ENCODE measurements around the gene CDH18. TPM values are rescaled to one million over a fixed set of nuclear protein-coding genes. Genes with fewer than 3 reads are reported as not detected.

Gene CDH18
- total RNA-seq, 4 donors from 2014 or later = not detected

GRCh38 chr5:19584131-19584530, 403.9 kb downstream of the CDH18 start:
- TF ChIP-seq CTCF (IDR thresholded peaks at IDR 0.05) (no peak), POLR2A (IDR thresholded peaks at IDR 0.05) (no peak)
- Histone ChIP-seq H3K36me3 (no peaks in the 10 kb centered on the region), H3K27ac (no peak overlapping the region), H3K4me3 (no peak overlapping the region), H3K4me1 (no peaks in the 10 kb centered on the region), H3K9me3 (peaks cover 0 to 5% (median 0%) of the 10 kb centered on the region in 4 donors), H3K27me3 (no peaks in the 10 kb centered on the region)
- no peak for DNase-seq

GRCh38 chr5:19577882-19578281, 410.1 kb downstream of the CDH18 start:
- Histone ChIP-seq H3K9me3 (no peaks in the 10 kb centered on the region), H3K4me1 (no peaks in the 10 kb centered on the region), H3K27me3 (no peaks in the 10 kb centered on the region), H3K4me3 (no peak overlapping the region), H3K27ac (no peak overlapping the region), H3K36me3 (no peaks in the 10 kb centered on the region)
- no peak for DNase-seq
- TF ChIP-seq CTCF (IDR thresholded peaks at IDR 0.05) (no peak), POLR2A (IDR thresholded peaks at IDR 0.05) (no peak)

GRCh38 chr5:19568004-19568403, 420.0 kb downstream of the CDH18 start:
- Histone ChIP-seq H3K4me1 (no peaks in the 10 kb centered on the region), H3K27me3 (no peaks in the 10 kb centered on the region), H3K36me3 (no peaks in the 10 kb centered on the region), H3K9me3 (no peaks in the 10 kb centered on the region), H3K4me3 (no peak overlapping the region), H3K27ac (no peak overlapping the region)
- DNase-seq = no peak
- TF ChIP-seq POLR2A (IDR thresholded peaks at IDR 0.05) = no peak
- no peak for TF ChIP-seq CTCF (IDR thresholded peaks at IDR 0.05)

- Histone ChIP-seq H3K36me3 (no peaks in the 10 kb centered on the region), H3K4me3 (no peak overlapping the region), H3K27me3 (no peaks in the 10 kb centered on the region), H3K27ac (no peak overlapping the region), H3K9me3 (no peaks in the 10 kb centered on the region), H3K4me1 (no peaks in the 10 kb centered on the region)
- DNase-seq = no peak
- TF ChIP-seq CTCF (IDR thresholded peaks at IDR 0.05) = no peak
- TF ChIP-seq POLR2A (IDR thresholded peaks at IDR 0.05) = no peak
Measured at GRCh38 chr5:19565466-19565865, 422.5 kb downstream of the CDH18 start.

GRCh38 chr5:19564036-19564435, 424.0 kb downstream of the CDH18 start:
- no peak for DNase-seq
- Histone ChIP-seq H3K27me3 (no peaks in the 10 kb centered on the region), H3K4me1 (no peaks in the 10 kb centered on the region), H3K9me3 (no peaks in the 10 kb centered on the region), H3K36me3 (no peaks in the 10 kb centered on the region), H3K4me3 (no peak overlapping the region), H3K27ac (no peak overlapping the region)
- no peak for TF ChIP-seq POLR2A (IDR thresholded peaks at IDR 0.05)

- TF ChIP-seq CTCF (IDR thresholded peaks at IDR 0.05) (no peak), POLR2A (IDR thresholded peaks at IDR 0.05) (no peak)
- no peak for DNase-seq
- no peaks in the 10 kb centered on the region for H3K36me3 ChIP-seq
- peaks cover 0 to 2% (median 0%) of the 10 kb centered on the region in 4 donors for H3K9me3 ChIP-seq
- no peaks in the 10 kb centered on the region for H3K4me1 ChIP-seq
- H3K27me3 ChIP-seq = peaks cover 0 to 3% of the 10 kb centered on the region in 2 donors
- no peak overlapping the region for H3K4me3 ChIP-seq
- no peak overlapping the region for H3K27ac ChIP-seq
Measured at GRCh38 chr5:19555876-19556275, 432.1 kb downstream of the CDH18 start.
